GM19043 (cell line): Measurements from ENCODE around the gene C6orf132.

Experiments used
- ATAC-seq: cut with Tn5 transposase; IDR thresholded peaks from one replicate; pipeline ENCODE4 v1.9.1; 2021; ENCODE audit warnings: low read depth; ENCODE audit not compliant: unreplicated experiment

C6orf132 gene

GRCh38 chr6:42137194-42137753 is 5.1 kb downstream of the C6orf132 start:
- ATAC-seq: no peak

GRCh38 chr6:42136508-42137193 is 5.8 kb downstream of the C6orf132 start:
- no peak for ATAC-seq

GRCh38 chr6:42135722-42136121 is 6.7 kb downstream of the C6orf132 start:
- ATAC-seq: no peak

GRCh38 chr6:42135161-42135560 is 7.3 kb downstream of the C6orf132 start:
- no peak for ATAC-seq

DNA sequence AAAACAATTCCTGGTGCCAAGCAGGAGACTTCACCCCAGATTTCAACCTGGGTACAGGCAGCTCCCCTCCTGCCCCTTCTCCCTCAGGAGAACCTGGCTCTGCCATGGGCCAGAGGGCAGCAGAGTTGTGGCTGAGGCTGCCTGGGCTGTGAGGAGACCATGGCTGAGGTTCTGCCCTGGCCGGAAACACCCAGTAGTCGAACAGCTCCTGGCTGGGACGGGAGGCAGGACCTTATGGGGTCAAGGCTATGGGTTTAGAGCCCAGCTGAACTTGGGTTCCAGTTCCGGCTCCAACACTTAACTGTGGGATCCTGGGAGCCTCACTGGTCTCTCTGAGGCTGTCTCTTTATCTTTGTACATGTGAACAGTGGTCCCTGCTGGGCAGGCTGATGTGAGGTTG is 8.5 kb downstream of the C6orf132 start:
- no peak for ATAC-seq

DNA sequence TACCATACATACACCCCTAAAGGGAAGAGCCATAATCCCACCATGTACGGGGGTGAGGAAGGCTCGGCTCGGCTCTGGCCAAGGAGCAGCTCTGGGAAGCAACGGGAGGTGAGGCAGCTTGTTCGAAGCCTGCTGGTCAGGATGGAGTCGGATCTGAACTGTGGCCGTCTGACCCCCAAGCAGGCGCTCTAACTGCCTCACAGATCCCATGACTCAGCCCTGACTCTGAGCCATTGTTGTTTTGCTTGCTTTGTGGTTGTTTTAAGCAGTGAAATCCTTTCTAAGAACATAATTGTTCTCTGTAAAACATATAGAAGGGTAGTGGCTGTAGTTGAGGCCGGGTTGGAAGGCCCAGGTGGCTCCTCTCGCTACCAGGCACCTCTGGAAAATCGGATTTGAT is 10.9 kb downstream of the C6orf132 start:
- ATAC-seq: no peak

GRCh38 chr6:42129360-42129676 is 13.1 kb downstream of the C6orf132 start:
- no peak for ATAC-seq

DNA sequence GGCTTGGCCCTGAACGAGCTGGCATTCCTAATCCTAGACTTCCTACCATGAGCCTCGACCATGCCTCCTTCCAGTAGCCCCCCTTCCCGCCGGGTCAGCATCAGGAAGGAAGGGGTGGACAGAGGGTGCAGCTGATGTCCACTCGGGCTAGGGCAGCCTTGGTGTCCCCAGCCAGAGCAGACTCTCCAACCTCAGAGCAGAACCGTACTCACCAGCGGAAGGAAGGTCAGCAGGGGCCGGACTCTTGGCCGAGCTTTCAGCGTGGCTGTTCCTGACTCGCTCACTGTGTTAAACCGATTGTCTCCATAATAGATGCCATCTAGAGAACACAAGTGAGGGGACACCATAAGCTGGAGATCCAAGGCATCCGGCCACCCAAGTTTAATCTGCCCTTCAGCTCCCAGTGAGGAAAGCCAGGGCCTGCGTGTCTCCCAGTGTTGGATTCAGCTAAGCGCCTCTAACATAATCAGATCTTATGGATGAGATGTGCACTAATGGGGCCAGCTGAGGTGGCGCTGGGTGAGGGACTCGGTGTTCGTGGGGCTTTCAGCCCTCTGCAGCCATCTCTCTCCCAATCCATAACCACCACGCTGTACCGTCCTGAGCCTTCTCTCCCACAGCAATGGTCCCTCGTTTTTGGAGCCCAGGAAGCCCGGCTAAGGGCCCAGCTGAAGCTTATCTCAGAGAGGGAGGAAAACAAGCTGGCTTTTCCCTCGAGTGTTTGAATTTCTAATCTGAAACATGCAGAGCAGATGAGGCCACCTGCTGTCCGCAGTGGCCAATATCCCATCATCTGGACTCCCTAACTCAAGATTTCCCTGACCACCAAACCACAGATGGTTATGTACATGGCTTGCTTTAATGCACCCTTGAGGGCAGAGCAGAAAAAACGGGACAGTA is 13.7 kb downstream of the C6orf132 start:
- ATAC-seq: no peak

GRCh38 chr6:42125663-42126062 is 16.8 kb downstream of the C6orf132 start:
- no peak for ATAC-seq

DNA sequence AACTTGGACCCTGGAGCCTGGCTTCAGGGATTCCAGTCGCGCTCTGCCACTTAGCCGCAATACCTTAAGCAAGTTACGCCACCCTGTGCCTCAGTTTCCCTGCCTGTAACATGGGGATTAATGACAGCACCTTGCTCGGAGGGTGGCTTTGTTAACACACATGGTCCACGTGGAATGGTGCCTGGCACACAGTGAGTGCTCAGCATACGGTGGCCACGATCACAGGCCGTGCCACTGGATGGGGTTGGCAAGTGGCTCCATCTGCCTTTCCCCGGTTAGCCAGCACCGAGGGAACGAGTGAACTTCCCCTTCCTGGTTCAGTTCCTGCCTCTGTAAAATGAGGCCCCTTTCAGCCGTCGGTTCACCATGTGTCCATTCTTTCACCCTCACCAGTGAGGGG is 17.2 kb downstream of the C6orf132 start:
- no peak for ATAC-seq

DNA sequence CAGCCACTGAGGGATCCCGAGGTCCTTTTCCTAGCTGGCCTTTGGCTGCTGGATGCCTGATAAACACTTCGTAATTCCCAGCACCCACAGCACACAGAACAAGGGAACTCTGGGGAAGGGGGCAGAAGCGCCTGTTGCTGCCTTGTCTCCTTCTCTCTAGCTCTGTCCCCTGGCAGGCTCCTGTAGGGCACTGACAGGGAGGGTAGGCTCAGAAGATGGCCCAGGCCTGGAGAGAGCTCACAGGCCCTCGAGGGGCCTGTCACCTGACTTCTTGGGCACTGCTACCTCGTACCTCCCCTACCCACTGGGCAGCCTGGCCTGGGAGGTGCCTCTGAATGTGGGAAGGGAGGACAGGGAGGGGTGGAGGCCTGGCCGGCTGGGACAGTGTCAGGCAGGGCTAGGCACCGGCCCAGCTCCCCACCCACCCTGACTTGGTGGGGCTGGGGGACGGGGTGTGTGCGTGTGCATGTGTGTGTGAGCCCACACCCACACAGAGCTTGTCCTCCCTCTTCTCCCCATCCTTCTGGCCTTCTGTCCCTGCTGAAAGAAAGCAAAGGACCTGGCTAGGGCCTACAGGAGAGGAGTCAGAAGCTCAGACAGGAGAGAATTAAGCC is 18.1 kb downstream of the C6orf132 start:
- ATAC-seq: no peak

DNA sequence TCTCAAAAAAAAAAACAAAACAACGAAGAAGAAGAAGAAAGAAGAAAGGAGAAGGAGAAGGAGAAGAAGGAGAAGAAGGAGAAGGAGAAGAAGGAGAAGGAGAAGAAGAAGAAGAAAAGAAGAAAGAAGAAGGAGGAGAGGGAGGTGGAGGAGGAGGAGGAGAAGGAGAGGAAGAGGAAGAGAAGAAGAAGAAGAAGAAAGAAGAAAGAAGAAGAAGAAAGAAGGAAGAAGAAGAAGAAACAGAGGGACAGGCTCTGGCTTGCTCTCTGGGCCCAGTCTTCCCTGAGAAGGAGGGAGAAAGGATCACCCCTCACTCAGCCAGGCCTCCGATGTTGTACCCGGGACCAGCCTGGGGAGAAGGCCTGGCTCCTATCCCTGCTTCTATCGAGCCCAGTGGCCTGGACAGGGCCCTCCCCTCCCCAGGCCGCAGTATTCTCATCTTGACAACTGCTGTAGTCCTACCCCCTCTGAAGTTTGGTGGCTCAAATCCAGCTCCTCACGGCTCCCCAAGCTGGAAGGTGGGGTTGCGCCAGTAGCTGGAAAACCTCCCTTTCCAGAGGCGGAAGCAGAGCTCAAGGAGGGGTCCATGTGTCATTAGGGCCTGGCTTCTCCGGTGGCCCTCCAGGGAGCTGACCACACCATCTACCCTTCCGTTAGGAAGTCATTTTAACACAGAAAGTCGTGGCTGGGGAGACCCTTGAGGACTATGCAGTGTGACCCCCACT is 18.9 kb downstream of the C6orf132 start:
- no peak for ATAC-seq

DNA sequence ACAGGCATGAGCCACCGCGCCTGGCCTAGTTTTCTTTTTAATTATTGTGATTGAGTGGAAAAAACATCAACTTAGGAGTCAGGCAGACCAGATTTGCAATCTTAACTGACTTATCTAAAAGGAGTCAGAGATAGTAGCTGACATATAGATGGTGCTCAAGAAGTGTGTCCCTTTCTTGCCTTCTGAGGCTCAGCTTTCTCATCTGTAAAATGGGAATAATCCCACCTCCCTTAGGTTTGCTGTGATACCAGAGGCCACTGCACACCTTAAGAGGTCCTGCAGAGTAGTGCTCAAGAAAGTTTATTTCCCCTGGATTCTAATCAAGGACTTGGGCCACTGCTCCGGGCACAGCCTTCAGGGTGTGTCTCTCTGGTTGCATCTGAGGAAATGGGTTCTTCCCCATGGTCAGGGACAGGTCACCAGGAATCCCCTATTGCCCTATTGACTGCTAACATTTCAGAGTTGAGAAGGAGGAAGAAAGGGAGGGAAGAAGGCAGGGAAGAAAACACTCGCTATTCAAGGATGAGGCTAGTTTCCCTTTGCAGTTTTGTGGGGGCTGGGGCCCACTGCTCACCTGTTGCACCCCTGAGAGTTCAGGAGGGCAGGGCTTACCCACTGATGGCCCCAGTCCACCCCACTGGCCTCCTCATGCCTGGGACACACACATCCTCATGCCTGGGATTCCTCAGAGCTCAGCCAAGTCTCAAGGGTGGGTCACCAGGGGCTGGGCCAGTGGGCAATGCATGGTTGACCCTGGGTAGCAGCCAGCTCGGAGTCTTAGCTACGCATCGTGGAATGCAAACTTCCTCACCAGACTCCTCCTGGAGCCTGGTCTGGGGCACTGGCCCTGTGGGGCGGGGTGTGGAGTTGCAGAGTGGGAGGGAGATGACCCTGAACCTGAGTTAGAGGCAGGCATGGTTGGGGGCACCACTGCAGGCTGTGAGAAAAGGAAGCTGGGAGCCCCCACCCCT is 21.2 kb downstream of the C6orf132 start:
- no peak for ATAC-seq

DNA sequence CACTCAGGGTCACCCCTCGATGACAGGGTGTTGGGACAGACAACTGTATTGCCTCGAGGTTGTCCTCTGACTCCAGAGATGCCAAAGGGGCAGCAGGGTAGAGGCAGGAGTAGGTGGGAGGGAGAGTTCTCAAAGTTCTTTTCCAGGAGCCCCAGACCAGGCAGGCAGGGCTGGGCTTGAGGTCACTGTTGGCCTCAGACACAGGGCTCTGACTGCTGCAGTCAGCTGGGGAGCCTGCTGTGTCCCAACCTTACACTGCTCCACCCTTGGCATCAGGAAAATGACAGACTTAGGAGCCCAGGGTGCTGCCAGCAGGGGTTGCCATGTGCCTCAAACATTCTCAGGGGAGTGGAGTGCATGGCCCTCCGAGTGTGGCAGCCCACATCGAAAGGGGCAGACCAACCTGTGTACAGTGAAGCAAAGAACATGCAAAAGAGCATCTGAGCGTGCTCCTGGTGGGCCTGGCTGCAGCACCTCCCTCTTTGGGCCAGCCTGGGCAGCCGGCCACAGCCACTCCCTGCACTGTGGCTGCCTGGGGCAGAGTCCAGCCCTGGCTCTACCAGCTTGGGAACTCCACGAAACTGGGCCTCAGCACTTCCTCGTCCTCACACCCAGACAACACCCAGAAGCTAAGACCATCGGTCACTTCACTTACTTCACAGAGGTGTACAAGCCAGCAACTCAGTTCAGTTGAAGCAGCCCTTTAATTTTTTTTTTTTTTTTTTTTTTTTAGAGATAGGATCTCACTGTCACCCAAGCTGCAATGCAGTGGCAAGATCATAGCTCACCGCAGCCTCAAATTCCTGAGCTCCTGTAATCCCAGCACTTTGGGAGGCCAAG is 24.0 kb downstream of the C6orf132 start:
- no peak for ATAC-seq

- no peak for ATAC-seq
These were observed 24.6 kb downstream of the C6orf132 start for GRCh38 chr6:42117843-42118161.

- no peak for ATAC-seq
These were observed 28.3 kb downstream of the C6orf132 start for GRCh38 chr6:42113936-42114636.

- ATAC-seq: no peak
These were observed 30.1 kb downstream of the C6orf132 start for GRCh38 chr6:42112351-42112750.

DNA sequence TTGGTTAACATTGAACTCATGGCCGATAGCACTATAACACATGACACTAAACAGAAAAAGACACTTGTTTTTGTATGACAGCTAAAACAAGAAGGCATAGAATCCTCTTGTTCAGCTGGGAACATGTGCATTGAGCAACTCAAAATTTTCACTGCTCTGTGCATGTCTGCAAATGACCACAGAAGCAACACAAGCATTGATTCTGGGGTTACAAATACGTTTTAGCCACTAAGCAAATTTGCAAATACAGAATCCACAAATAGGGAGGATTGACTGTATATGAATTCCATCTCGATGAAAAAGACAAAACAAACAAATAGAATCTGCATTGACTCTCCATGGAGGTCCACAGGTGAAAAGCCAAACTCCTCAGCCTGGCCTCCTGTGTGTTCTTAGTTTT is 31.7 kb downstream of the C6orf132 start:
- no peak for ATAC-seq
